Kidney glomerular epithelial cell (primary cell): ENCODE data around the gene AUH.
"Not testable (repeated sequence)": the region's sequence is repeated elsewhere in the genome, so short reads cannot be mapped to it uniquely, and the experiment has no call there.

Experiments
- DNase-seq: peaks from one replicate; lab custom pipeline; 2025; lab: John Stamatoyannopoulos, UW

AUH gene

GRCh38 chr9:91361291-91362050 lies at the start of gene AUH:
AUH (minus strand) TSS chr9:91361918; CDS start chr9:91361889, 29 bp downstream.
- DNase-seq: peak; percentile 54

- no peak for DNase-seq
Observed at GRCh38 chr9:91411096-91411771, 49.5 kb upstream of the AUH start.

GRCh38 chr9:91410161-91410560 lies 48.4 kb upstream of the AUH start:
- no peak for DNase-seq

GRCh38 chr9:91408475-91408874 lies 46.8 kb upstream of the AUH start:
- no peak for DNase-seq

- DNase-seq: no peak
Observed at GRCh38 chr9:91407580-91408318, 46.0 kb upstream of the AUH start.

- DNase-seq: no peak
Observed at GRCh38 chr9:91405343-91406077, 43.8 kb upstream of the AUH start.

GRCh38 chr9:91403665-91404543 lies 42.2 kb upstream of the AUH start:
- no peak for DNase-seq

- no peak for DNase-seq
Observed at GRCh38 chr9:91398926-91399325, 37.2 kb upstream of the AUH start.

GRCh38 chr9:91395553-91396471 lies 34.1 kb upstream of the AUH start:
- DNase-seq: no peak

GRCh38 chr9:91395106-91395552 lies 33.4 kb upstream of the AUH start:
- DNase-seq: no peak

GRCh38 chr9:91393826-91394225 lies 32.1 kb upstream of the AUH start:
- no peak for DNase-seq

GRCh38 chr9:91392435-91392834 lies 30.7 kb upstream of the AUH start:
- DNase-seq: no peak

GRCh38 chr9:91391818-91392217 lies 30.1 kb upstream of the AUH start:
- no peak for DNase-seq

- no peak for DNase-seq
Observed at GRCh38 chr9:91391412-91391811, 29.7 kb upstream of the AUH start.

- not testable (repeated sequence) for DNase-seq
Observed at GRCh38 chr9:91389686-91390085, 28.0 kb upstream of the AUH start.

GRCh38 chr9:91386765-91387164 lies 25.0 kb upstream of the AUH start:
- no peak for DNase-seq

GRCh38 chr9:91384954-91385353 lies 23.2 kb upstream of the AUH start:
- DNase-seq: no peak

GRCh38 chr9:91383577-91383976 lies 21.9 kb upstream of the AUH start:
- DNase-seq: no peak

- DNase-seq: no peak
Observed at GRCh38 chr9:91382298-91382697, 20.6 kb upstream of the AUH start.

GRCh38 chr9:91379426-91379825 lies 17.7 kb upstream of the AUH start:
- no peak for DNase-seq
